Measurements from ENCODE around the gene FOXA2. TPM values are rescaled to one million over a fixed set of nuclear protein-coding genes. Genes with fewer than 3 reads are reported as not detected.

FOXA2 gene
- total and polyA plus RNA-seq, 2 of the 13 experiments (the other 11 are each of a cell fraction or from before 2014, with no cell fraction given) = 8.8 to 12.2 TPM

GRCh38 chr20:22583773-22584521 is 425 bp downstream of the FOXA2 start (continued):
- TF ChIP-seq, protein P1, sequence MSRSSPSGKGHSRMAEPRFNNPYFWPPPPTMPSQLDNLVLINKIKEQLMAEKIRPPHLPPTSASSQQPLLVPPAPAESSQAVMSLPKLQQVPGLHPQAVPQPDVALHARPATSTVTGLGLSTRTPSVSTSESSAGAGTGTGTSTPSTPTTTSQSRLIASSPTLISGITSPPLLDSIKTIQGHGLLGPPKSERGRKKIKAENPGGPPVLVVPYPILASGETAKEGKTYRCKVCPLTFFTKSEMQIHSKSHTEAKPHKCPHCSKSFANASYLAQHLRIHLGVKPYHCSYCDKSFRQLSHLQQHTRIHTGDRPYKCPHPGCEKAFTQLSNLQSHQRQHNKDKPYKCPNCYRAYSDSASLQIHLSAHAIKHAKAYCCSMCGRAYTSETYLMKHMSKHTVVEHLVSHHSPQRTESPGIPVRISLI (CRISPR knock-in tag; IDR thresholded peaks at IDR 0.05; ENCODE audit: borderline replicate concordance) = peak; percentile 98
- no peak for TF ChIP-seq ZNF615 (CRISPR knock-in tag; IDR thresholded peaks at IDR 0.05; ENCODE audit: borderline replicate concordance)
- no peak for TF ChIP-seq ZBTB21 (CRISPR knock-in tag; IDR thresholded peaks at IDR 0.05)
- no peak for TF ChIP-seq ZSCAN22 (CRISPR knock-in tag; IDR thresholded peaks at IDR 0.05)
- no peak for TF ChIP-seq CC2D1A (CRISPR knock-in tag; IDR thresholded peaks at IDR 0.05)
- no peak for TF ChIP-seq SATB2 (CRISPR knock-in tag; IDR thresholded peaks at IDR 0.05)
- no peak for TF ChIP-seq MTA3 (CRISPR knock-in tag; IDR thresholded peaks at IDR 0.05)
- TF ChIP-seq YEATS4 (CRISPR knock-in tag; IDR thresholded peaks at IDR 0.05; ENCODE audit: borderline replicate concordance) = no peak
- no peak for TF ChIP-seq TRIM24 (CRISPR knock-in tag; IDR thresholded peaks at IDR 0.05)
- TF ChIP-seq TP53 (CRISPR knock-in tag; conservative IDR thresholded peaks at IDR 0.05) = no peak
- no peak for TF ChIP-seq DNMT3B (CRISPR knock-in tag; conservative IDR thresholded peaks at IDR 0.05)
- TF ChIP-seq PCBP2 (optimal IDR thresholded peaks at IDR 0.05; ENCODE audit: low read depth, low read length, poor library complexity, severe bottlenecking) = peak; percentile 90
- TF ChIP-seq, protein P2, sequence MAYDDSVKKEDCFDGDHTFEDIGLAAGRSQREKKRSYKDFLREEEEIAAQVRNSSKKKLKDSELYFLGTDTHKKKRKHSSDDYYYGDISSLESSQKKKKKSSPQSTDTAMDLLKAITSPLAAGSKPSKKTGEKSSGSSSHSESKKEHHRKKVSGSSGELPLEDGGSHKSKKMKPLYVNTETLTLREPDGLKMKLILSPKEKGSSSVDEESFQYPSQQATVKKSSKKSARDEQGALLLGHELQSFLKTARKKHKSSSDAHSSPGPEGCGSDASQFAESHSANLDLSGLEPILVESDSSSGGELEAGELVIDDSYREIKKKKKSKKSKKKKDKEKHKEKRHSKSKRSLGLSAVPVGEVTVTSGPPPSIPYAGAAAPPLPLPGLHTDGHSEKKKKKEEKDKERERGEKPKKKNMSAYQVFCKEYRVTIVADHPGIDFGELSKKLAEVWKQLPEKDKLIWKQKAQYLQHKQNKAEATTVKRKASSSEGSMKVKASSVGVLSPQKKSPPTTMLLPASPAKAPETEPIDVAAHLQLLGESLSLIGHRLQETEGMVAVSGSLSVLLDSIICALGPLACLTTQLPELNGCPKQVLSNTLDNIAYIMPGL (CRISPR knock-in tag; IDR thresholded peaks at IDR 0.05; ENCODE audit: borderline replicate concordance in 1 of 2, low read depth in 1 of 2) = no peak; a peak in 1 of 4 replicates
- peak; percentile 87; the same call in 1 of the 2 replicates for TF ChIP-seq PCBP1 (IDR thresholded peaks at IDR 0.05; ENCODE audit: borderline replicate concordance, low read depth, low read length)
- TF ChIP-seq ZNF557 (CRISPR knock-in tag; IDR thresholded peaks at IDR 0.05) = no peak
- TF ChIP-seq ZNF781 (CRISPR knock-in tag; IDR thresholded peaks at IDR 0.05; ENCODE audit: borderline replicate concordance, not compliant biosample characterization) = no peak
- TF ChIP-seq ZNF274 (CRISPR knock-in tag; IDR thresholded peaks at IDR 0.05) = no peak; the same call in 1 of the 2 replicates
- no peak for TF ChIP-seq REXO4 (CRISPR knock-in tag; IDR thresholded peaks at IDR 0.05; ENCODE audit: borderline replicate concordance)
- TF ChIP-seq ZIK1 (CRISPR knock-in tag; IDR thresholded peaks at IDR 0.05; ENCODE audit: borderline replicate concordance, low read depth) = 0 out of 2 replicates have a peak, but pooled peaks have one; percentile 18
- no peak for TF ChIP-seq POGK (CRISPR knock-in tag; conservative IDR thresholded peaks at IDR 0.05)
- TF ChIP-seq FOXO4 (CRISPR knock-in tag; conservative IDR thresholded peaks at IDR 0.05) = no peak
- TF ChIP-seq ZNF33B (CRISPR knock-in tag; IDR thresholded peaks at IDR 0.05) = no peak
- peak; percentile 84 for TF ChIP-seq TAF1 (CRISPR knock-in tag; IDR thresholded peaks at IDR 0.05)
- no peak for TF ChIP-seq ZNF354B (CRISPR knock-in tag; IDR thresholded peaks at IDR 0.05)
